Eye (tissue), 1 donor: ENCODE measurements around the gene UNKL.

Experiments used
- DNase-seq: peaks from one replicate; pipeline ENCODE4 v3.0.0-alpha.2; 2015

Gene UNKL

DNA sequence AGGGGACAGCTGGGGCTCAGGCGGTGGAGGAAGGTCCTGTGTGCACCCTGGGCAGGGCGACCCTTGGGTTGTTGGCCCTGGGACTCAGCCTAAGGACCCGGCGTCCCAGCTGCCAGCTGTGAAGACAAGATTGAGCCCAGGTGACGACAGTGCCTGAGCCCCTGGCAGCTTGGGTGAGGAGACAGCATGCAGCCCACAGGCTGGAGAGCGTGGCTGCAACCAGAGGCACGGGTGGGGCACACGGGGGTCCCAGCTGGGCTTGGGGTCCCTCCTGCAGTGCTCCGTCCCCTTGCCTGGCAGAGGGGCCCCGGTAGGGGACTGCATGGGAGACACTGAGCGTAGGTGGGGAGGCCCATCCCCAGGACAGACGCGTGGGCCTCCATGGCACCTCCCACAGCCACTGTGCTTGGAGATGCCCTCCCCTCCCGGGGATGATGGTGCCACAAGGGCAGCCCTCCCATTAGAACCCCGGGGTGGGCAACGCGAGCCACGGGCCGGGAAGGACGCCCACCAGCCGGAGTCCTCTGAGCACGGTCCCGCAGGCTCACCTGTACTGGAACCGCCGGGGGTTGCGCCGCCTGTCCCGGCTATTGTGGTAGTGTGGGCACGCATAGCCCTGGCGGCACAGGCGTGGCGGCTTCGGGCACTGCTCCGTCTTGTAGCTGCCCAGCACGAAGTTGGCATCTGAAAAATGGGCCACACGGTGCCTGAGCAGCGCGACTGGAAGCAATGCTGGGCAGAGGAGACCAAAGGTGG, 15.5 kb downstream of the UNKL start:
- DNase-seq = no peak

DNA sequence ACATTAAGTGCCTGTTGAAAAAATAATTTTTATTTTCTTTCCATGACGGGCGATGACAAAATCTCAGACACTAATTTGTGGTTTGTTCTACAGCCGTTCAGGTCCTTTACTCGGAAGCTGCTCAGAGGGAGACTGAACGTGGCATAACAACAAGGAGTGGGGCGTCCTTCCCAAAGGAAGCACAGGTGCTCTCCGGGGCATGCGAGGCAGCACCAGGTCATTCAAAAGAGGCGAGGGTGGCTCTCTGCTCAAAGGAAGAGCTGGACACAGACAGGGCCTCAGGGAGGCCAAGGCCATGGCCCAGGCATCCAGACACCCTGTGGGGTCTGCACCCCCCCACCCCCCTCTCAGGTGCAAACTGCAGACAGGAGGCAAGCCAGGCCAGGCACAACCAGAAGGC, 16.2 kb downstream of the UNKL start:
- no peak for DNase-seq

DNA sequence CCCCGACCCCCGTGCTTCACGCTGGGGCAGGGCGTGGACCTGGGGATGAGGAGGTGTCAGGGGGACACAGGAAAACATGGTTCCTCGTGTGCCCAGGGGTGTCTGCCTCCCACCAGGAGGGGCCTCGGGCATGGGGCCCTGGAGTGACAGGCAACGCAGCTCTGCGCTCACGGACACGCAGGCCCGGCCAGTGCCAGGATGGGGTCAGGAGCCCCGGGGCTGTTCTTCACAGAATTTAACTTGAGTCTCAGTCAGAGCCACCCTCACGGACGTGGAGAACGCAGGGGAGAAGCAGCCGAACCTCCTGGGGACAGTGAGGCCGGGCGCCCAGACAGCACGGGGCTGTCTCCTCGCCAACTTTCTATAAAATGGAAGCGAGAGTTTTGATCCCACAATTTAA, 16.7 kb downstream of the UNKL start:
- DNase-seq = no peak

DNA sequence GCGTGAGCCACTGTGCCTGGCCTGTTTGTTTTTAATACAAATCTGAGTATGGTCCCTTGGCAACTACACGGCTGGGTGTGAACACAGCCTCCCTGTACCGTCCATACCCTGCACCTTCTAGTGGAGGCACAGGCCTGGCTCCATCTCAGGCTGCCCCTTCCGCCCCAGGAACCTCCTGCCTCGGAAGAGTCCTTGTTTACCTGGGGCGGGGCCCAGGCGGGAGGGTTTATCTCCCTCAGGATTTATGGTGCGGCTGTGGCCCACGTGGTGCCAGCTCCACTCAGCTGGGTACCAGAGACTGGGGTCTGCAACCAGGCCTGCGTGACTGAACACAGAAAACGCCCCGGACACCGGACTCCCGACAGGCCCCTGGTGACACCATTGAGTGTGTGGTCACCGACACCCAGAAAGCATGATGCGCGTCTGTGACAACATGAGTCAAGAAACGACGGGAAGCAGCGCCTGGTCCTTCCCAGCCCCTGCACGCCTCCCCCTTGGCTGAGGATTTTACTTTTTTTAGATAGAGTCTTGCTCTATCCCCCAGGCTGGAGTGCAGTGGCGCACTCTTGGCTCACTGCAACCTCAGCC, 19.0 kb downstream of the UNKL start:
- DNase-seq = no peak

DNA sequence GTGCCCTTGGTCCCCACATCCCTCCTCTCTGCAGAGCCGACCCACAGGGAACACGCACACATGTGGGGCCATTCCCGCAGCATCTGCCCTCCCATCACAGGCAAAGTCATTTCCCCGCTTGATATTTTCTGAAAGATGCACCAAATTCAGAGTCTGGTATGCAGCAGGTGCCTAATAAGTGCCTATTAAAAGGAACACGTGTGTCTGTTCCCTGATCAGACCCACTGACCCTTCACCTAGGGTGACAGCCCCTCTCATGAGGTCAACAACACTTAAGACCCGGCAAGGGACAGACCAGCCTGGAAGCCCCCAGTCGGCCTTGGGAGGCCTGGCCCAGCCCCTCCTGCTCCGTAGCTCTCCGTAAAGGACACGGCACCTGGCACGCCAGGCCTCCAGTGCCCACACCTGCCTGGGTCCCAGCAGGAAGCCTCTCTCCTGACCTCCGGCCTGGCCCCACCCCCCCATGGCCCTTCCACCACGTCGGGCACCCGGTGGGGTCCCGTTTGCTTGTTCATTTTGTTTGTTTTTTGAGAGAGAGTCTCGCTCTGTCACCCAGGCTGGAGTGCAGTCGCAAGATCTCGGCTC, 20.0 kb downstream of the UNKL start:
- no peak for DNase-seq

DNA sequence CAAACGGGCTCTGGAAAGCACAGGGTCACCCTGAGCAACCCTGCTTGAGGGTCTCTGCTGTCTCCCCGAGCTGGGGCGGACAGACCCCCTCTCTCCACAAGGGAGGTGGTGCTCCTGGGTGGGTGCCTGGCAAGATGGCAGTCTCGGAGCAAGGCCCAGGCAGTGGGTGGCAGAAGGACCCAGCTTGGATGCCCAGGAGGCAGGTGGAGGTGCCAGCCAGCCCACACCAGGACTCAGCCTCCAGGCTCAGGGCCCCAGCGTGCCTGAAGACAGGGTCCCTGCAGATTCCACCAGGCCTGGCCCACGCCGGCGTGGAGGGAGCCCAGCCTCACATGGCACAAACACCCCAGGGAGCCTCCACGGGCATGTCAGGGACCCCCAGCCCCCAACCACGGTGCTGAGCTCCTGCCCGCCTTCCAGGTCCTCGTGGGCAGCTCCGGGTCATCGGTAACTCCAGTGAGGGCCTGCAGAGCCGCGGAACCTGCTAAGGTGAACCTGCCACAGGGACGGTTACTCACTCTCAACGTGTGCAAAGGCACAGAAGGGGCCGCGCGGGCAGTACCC, 20.8 kb downstream of the UNKL start:
- no peak for DNase-seq

DNA sequence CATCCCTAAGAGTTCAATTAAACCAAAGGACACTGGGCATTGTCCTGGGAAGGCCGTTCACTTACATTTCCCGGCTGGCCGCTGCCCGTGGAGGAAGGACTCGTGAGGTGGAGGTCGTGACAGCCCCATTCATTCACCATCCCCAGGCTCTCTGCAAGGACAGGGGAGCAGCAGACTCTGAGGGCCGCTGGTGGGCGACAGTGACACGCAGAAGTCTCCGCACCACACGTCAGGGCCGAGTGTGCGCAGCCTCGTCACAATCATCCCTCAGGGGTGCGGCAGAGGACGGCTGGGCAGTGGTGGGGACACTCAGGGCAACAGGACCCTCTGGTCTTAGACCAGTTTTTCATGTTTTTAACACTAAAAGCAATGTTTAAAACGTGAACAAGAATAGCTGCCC, 21.7 kb downstream of the UNKL start:
- DNase-seq = no peak

DNA sequence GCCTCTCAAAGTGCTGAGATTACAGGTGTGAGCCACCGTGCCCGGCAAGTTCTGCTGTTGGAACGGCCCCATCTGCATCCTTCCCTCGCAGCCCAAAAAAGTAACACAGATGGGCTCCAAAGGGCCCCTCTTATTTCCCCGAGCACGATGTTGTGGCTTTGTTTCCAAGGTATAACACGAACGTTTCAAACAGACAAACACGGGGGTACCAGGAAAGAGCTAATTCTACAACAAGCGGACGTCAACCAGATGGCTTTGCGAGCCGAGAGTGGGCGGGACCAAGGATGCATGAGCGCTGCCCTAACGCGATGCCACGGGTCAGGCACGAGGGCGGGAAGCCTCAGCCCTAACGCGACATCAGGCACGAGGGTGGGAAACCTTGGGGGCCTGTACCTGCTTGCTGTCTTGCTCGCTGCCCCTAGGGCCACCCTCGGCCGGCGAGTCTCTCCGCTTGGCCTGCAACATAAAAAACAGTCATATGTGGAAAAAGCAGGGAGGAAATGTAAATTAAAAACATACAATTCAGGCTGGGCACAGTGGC, 24.2 kb downstream of the UNKL start:
- DNase-seq = no peak

DNA sequence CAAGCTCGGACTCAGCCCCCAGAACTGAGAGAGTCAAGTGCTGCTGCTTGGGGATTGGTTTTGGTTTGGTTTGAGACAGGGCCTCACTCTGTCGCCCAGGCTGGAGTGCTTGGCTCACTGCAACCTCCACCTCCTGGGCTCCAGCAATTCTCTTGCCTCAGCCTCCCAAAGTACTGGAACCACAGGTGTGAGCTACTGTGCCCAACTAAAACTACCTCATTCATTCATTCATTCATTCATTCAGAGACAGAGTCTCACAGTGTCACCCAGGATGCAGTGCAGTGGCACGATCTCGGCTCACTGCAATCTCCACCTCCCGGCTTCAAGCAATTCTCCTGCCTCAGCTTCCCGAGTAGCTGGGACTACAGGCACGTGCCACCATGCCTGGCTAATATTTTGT, 24.7 kb downstream of the UNKL start:
- DNase-seq = no peak

DNA sequence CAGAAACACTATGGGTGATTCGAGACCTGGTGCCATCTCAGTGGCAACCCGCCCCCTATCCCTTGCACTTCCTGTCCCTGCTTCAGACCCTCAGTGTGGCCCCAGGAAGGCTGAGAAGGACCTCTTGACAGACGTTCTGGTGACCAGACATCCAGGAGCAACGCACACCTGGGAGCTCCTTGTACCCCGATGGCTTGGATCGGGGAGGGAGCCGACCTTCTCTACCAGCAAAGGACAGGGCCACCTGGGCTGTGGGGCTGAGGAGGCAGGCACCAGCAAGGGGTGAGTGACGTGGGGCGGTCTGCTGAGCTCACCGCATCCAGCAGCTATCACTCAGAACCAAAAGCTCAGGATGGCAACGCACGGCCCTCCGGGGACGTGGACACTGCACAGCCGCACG, 27.2 kb downstream of the UNKL start:
- DNase-seq = no peak

DNA sequence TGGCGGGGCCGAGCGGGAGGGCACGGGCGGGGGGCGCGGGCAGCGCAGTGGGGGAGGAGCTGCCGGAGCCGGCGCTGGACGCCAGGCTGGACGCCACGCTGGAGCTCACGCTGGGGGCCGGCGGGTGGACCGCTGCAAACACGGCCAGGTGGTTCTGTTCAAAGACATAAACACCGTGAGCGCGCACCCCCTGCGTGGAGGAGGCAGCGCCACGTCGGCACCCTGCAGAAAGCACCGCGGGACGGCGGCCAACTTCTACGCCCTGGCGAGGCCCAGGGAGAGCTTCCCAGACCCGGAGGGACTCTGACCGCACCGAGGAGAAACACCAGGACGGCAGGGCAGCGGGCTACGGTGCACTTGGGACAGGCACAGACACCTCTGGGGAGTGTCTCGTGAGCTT, 29.3 kb downstream of the UNKL start:
- DNase-seq = no peak

DNA sequence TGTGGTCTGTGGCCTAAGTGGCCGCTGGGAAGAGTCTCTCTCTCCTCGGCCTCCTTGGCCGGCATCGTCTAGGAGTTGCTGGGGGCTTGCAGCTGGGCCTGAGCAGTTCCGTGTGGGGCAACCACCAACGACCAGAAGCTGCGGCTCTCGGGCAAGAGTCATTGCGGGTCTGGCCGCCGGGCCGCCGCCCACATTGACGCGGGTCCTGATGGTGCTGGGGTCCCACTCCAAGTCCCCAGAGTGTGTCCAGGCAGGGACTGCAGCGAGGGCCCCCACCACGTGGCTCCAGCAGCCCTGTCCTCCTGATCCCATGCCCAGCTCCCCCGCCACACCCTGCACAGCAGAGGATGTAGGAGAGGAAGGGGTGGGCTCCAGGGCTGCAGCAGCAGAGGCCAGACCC, 30.9 kb downstream of the UNKL start:
- no peak for DNase-seq

DNA sequence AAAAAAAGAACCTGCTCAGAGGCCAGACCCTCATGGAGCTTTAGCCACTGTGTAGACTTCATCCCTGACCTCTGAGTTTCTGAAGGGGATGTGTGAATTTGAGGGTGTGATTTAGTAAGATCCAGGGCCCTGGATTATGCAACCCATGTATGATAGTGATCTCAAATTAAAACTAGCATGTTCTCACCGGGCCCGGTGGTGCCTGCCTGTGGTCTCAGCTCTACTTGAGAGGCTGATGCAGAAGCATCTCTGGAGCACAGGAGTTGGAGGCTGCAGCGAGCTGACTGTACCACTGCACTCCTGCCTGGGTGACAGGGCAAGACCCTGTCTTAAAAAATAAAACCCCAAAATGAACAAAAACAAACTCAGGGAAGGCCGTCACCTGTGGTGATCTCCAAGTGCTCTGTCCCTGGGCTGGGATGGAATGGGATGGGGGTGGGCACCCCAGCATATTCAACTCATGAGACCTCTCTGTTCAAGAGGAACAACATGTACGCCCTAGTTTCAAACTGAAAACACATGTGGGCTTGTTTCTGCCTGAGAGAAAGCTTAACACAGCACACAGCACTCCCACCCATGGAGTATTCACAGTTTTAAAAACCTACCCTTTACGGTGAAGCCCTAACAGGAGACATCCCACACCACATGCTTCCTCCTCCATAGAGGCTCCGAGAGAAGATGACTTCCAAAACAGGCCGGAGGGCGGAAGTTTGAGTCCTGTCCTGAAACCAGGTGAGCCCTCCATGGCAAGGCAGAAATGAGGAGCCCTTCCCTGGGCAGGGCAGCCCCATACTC, 32.7 kb downstream of the UNKL start:
- no peak for DNase-seq

DNA sequence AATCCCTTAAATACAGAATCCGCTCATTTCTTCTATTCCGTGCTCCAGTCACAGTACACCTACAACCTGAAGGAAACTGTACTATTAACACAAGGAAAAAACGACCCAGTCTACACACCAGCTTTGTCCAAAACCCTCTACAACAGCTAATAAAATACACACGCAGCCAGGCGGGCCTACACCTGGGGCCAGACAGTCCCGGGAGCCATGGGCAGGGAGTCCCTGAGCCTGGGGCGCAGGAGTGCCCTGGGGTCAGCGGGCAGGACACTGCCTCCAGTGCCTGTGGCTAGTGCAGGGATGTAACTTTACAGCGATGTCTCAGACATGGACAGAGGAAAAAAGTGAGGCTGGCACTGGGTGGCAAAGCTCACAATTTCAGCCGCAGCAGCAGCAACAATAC, 34.3 kb downstream of the UNKL start:
- DNase-seq = no peak

DNA sequence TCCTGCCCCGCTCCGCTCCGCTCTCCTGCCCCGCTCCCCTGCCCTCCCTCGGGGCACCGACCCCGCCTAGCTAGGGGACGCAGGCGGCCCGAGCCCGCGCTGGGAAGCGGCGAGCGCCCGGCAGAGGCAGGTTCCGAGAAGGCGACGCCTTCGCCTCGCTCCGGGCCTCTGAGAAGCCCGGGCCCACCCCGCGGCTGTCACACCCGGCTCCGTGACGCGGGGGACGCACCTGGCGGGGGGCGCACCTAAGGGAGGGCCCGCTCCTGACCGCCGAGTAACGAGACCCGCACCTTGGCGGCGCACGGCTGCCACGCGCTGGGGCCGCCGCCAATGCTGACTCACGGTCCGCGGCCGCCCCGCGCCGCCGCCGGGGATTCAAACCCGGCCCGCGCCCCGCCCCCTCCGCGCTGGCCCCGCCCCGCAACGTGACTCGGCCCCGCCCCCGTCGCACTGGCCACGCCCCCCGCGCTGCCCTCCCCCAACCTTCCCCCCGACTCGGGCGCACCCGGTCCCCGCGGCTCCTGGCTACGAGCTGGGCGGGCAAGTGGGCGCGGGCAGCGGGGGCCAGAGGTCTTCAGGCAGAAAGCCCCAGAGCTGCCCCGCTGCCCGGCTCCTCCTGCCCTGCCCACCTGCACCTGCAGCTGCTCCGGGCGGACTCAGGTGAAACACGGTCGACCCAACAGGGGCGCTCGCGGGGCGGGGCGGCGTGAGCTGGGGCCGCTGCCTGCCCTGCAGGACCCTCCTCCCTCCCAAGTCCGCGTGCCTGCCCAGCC, 35.0 kb downstream of the UNKL start:
- peak; percentile 70 for DNase-seq

DNA sequence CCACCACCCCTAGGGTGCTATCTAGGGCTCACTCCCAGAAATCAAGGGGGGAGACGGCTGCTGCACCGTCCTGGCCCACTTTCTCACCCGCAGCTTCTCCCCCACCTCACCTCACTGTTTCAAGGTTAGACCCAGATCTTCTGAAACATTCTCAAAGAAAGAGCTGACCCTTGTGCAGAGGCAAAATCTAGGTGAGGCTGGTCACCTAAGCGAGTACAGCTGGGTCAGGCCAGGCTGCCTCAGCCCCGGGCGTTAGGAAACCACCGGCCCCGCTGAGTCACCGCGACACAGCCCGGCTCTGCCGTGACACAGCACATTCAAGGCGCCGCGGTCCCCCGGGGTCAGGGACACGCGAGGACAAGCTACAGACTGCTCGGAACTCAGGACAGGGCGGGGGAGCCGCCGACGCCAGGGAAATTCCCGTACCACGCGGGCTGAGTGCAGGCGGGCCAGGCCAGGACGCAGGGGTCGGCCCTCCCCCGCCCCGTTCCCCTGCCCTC, 35.6 kb downstream of the UNKL start:
- peak; percentile 52 for DNase-seq

DNA sequence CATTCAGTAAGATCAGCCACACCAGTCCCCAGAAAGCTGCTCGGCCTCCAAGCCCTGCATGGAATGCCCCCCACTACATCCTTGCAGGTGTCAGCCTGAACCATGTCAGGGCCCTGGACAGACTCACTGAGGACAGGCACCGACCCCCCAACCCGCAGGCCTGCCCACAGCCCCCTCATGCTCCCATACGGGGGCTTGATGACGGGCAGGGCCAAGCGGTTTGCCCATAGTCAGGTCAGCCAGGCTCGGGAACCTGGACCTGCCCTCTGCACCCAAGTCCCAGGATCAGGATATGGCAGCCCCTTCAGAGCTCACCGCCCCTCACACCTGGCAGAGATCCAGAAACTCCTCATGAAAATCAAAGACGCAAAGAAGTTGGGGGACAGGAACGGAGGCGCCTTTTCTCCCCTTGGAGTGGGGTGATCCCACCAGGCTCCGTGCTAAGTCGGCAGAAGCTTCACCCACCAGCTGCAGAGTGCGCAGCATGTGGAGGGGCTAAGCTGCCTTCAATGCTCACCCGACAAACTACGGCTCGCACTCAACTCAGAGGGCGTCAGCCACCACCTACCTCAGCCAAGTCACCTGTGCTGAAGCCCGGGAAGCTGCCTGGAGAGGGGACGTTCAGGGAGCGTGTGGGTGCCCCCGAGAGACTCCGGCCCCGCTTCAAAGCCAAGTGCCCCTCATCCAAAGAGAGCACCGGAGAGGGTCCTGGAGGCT, 36.3 kb downstream of the UNKL start:
- no peak for DNase-seq

DNA sequence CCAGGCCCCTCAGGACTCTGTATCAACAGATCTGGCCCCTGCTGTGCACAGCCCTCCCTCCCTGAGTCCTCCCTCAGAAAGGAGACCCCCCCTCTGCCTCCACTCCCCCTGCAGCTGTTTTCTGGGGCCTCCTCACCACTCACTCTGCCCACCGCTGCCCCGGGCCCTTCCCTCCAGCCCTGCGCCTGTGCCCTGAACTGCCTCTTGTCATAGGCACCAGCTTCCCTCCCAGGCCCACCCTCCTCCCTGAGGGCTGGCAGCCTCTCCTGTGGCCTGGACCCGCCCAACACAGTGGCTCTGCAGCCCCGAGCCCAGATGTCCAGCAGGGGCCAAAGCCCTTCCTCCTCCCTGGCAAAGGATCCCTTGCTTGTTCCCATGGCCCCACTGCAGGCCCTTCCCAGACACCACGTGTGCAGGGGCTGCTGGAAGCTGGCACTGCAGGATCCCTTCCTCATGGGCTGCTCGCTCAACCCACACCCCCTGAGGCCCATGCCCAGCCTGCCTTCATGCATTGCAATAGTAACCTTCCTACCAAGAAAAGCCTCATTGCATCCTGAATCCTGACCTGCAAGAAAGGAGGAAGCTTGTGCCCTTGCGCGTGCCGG, 37.0 kb downstream of the UNKL start:
- DNase-seq = no peak

DNA sequence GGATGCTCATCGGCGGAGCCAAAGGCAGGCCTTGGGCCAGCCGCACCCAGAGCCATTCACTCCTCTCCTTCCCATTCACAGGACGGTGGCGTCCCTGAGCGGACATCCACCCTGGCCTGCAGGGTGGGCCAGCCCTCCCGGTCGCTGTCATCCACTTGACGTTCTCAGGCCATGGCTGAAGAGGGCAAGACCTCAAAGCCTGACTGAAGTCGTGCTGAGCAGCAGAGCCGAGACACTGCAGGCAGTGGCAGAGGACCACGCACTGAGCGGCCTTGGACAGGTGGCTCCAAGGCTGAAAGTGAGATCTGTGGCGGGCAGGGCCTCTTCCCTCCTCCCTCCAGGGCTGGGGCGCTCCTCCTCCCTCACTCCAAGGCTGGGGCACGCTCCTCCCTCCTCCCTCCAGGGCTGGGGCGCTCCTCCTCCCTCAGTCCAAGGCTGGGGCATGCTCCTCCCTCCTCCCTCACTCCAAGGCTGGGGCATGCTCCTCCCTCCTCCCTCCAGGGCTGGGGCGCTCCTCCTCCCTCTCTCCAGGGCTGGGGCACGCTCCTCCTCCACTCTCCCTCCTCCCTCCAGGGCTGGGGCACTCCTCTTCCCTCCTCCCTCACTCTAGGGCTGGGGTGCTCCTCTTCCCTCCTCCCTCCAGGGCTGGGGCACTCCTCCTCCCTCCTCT, 38.6 kb downstream of the UNKL start:
- DNase-seq = no peak

DNA sequence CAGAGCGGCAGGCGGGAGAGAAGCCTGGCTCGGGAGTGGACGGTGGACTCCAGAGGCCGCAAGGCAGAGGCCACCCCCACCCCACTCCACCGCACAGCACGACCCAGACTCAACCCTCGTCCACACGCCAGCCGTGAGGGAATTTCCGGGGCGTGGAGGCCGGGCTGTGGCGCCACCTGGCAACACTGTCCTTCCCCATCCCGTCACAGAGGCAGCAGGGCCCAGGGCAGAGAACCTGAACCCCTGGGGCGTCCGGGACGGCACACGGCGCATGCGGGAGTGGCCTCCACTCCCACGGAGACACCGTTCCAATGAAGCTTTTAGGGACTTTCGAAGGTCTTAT, 39.2 kb downstream of the UNKL start:
- DNase-seq = no peak
